PC-3 (cell line): Measurements from ENCODE around the gene GSK3B. TPM values are rescaled to one million over a fixed set of nuclear protein-coding genes. Genes with fewer than 3 reads are reported as not detected.

Experiments
- ATAC-seq: fragments of 200-7000 bp; cut with Tn5 transposase; 2 replicates; pipeline ENCODE4 v1.9.1; 2020; ENCODE audit warnings: mild to moderate bottlenecking, moderate library complexity
- BruUV-seq: library from RNA; stranded (reverse); fragments of 400-500 nt; replicated peaks from 2 replicates; lab custom pipeline; 2021; lab: Mats Ljungman, UMichigan
- CTCF ChIA-PET: fragments of 300-600 bp; sonication (Branson Sonifier 250); formaldehyde crosslinking; loops from one replicate; lab custom pipeline; 2022; ENCODE audit warnings: antibody characterized with exemption; lab: Charles Lee
- POLR2A ChIA-PET: fragments of 300-600 bp; sonication (Branson Sonifier 250); formaldehyde crosslinking; loops from one replicate; lab custom pipeline; 2022; ENCODE audit warnings: antibody characterized with exemption; ENCODE audit not compliant: unreplicated experiment; lab: Charles Lee
- DNase-seq: peaks from one replicate; pipeline ENCODE4 v3.0.0-alpha.2; 2015
- H2AFZ ChIP-seq: fragments of 300-600 bp; sonication (generic); 2 replicates; pipeline ENCODE4 v1.6.0; 2016; ENCODE audit warnings: antibody characterized with exemption, low read length
- H3F3A ChIP-seq: fragments of 300-600 bp; sonication (generic); one replicate; pipeline ENCODE4 v1.6.0; 2017; ENCODE audit warnings: antibody characterized with exemption, low read length, control low read depth, mild to moderate bottlenecking; ENCODE audit not compliant: unreplicated experiment
- H3K27ac ChIP-seq: fragments of 300-600 bp; sonication (generic); 2 replicates; pipeline ENCODE4 v1.5.1; 2016; ENCODE audit warnings: mild to moderate bottlenecking, low read length
- H3K27me3 ChIP-seq: fragments of 300-600 bp; sonication (generic); 2 replicates; pipeline ENCODE4 v1.6.1; 2016; ENCODE audit warnings: low read length, mixed read lengths
- H3K36me3 ChIP-seq: fragments of 300-600 bp; sonication (generic); 2 replicates; pipeline ENCODE4 v1.6.1; 2016; ENCODE audit warnings: low read depth, mixed run types, low read length, mixed read lengths
- H3K4me1 ChIP-seq: fragments of 300-600 bp; sonication (generic); 2 replicates; pipeline ENCODE4 v1.5.1; 2016; ENCODE audit warnings: low read length; ENCODE audit not compliant: insufficient read depth
- H3K4me2 ChIP-seq: fragments of 300-600 bp; sonication (generic); 2 replicates; pipeline ENCODE4 v1.6.0; 2016; ENCODE audit warnings: low read length
- H3K4me3 ChIP-seq: fragments of 300-600 bp; sonication (generic); 2 replicates; pipeline ENCODE4 v1.5.1; 2016; ENCODE audit warnings: mild to moderate bottlenecking, low read length, mixed read lengths
- H3K79me2 ChIP-seq: fragments of 300-600 bp; sonication (generic); 2 replicates; pipeline ENCODE4 v1.6.1; 2017; ENCODE audit warnings: low read length, mixed read lengths
- H3K9ac ChIP-seq: fragments of 300-600 bp; sonication (generic); 2 replicates; pipeline ENCODE4 v1.6.0; 2016; ENCODE audit warnings: mild to moderate bottlenecking, low read length
- H3K9me2 ChIP-seq: fragments of 300-600 bp; sonication (generic); replicated peaks from 2 replicates; pipeline ENCODE4 v1.6.1; 2016; ENCODE audit warnings: mixed run types, low read length, mixed read lengths
- H3K9me3 ChIP-seq: fragments of 300-600 bp; sonication (generic); 2 replicates; pipeline ENCODE4 v1.6.1; 2016; ENCODE audit warnings: low read length, mixed read lengths
- H4K20me1 ChIP-seq: fragments of 300-600 bp; sonication (generic); 2 replicates; pipeline ENCODE4 v1.6.1; 2016; ENCODE audit warnings: low read length, mixed read lengths
- CTCF ChIP-seq: fragments of 300-600 bp; sonication (generic); conservative IDR thresholded peaks from 2 replicates; pipeline ENCODE4 v1.5.1; 2017; ENCODE audit warnings: antibody characterized with exemption, low read depth, mild to moderate bottlenecking, low read length
- EZH2 ChIP-seq: fragments of 300-600 bp; sonication (generic); IDR thresholded peaks from one replicate; pipeline ENCODE4 v1.6.1; 2017; ENCODE audit warnings: antibody characterized with exemption, mild to moderate bottlenecking, low read length; ENCODE audit not compliant: unreplicated experiment
- EZH2phosphoT487 ChIP-seq: fragments of 300-600 bp; sonication (generic); IDR thresholded peaks from 2 replicates; pipeline ENCODE4 v1.6.1; 2018; ENCODE audit warnings: mild to moderate bottlenecking, antibody characterized with exemption, low read length, borderline replicate concordance
- intact Hi-C: fragments of 100-400 bp; cut with micrococcal nuclease; formaldehyde crosslinking; loops from 2 replicates; pipeline ENCODE4 v1.9.0; 2023
- total RNA-seq: library from RNA; depleted of rRNA; stranded (reverse); fragments of >200 nt; gene quantifications from 2 replicates; pipeline ENCODE4 v1.2.3, GENCODE V29; 2014

The GSK3B gene
- total RNA-seq, 1 experiment from 2014 or later: 55.8 TPM

GRCh38 chr3:119873646-119874045, 220.6 kb downstream of the GSK3B start:
- POLR2A ChIA-PET: no interaction called here
- BruUV-seq: no TSS peak

GRCh38 chr3:119872773-119873172, 221.5 kb downstream of the GSK3B start:
- Histone ChIP-seq H3K9me3 (no peaks in the 10 kb centered on the region), H4K20me1 (0 out of 2 replicates have a peak, but pooled peaks cover 4% of the 10 kb centered on the region), H3K4me3 (no peak overlapping the region), H3K27ac (no peak overlapping the region), H3K4me2 (no peak overlapping the region), H3K9ac (no peak overlapping the region), H2AFZ (no peak overlapping the region), H3K4me1 (no peaks in the 10 kb centered on the region), H3K36me3 (peaks cover 5% of the 10 kb centered on the region; the same call in 1 of the 2 replicates), H3F3A (no peaks in the 10 kb centered on the region), H3K79me2 (no peaks in the 10 kb centered on the region), H3K9me2 (no peaks in the 10 kb centered on the region), H3K27me3 (no peaks in the 10 kb centered on the region)
- ChIA-PET CTCF (no interaction called here), POLR2A (no interaction called here)
- intact Hi-C loops: no loop called here
- BruUV-seq: no TSS peak
- DNase-seq (no peak), ATAC-seq (no peak)
- TF ChIP-seq EZH2 (no peak), EZH2phosphoT487 (no peak), CTCF (no peak)

More at GRCh38 chr3:119873646-119874045, 220.6 kb downstream of the GSK3B start:
- H3K79me2 ChIP-seq: no peaks in the 10 kb centered on the region
- peaks cover 5% of the 10 kb centered on the region; the same call in 1 of the 2 replicates for H3K36me3 ChIP-seq
- no peak overlapping the region for H3K4me2 ChIP-seq
- no peak overlapping the region for H3K4me3 ChIP-seq
- ATAC-seq: no peak
- H3K9me3 ChIP-seq: no peaks in the 10 kb centered on the region
- H4K20me1 ChIP-seq: no peaks in the 10 kb centered on the region
- H3K9ac ChIP-seq: no peak overlapping the region
- no peak for DNase-seq
- no peaks in the 10 kb centered on the region for H3K4me1 ChIP-seq
- H3K27me3 ChIP-seq: no peaks in the 10 kb centered on the region
- no peak for TF ChIP-seq EZH2phosphoT487
- no peak for TF ChIP-seq CTCF
- no peak for TF ChIP-seq EZH2
- intact Hi-C loops: no loop called here
- no peaks in the 10 kb centered on the region for H3K9me2 ChIP-seq
- no peak overlapping the region for H3K27ac ChIP-seq
- CTCF ChIA-PET: no interaction called here
- no peaks in the 10 kb centered on the region for H3F3A ChIP-seq
- no peak overlapping the region for H2AFZ ChIP-seq

GRCh38 chr3:119871571-119871970, 222.7 kb downstream of the GSK3B start:
- TF ChIP-seq EZH2: no peak
- TF ChIP-seq EZH2phosphoT487: no peak
- no peak for TF ChIP-seq CTCF
- no peak overlapping the region for H3K27ac ChIP-seq
- no peaks in the 10 kb centered on the region for H3K9me2 ChIP-seq
- H3K36me3 ChIP-seq: peaks cover 5% of the 10 kb centered on the region; the same call in 1 of the 2 replicates
- ChIA-PET CTCF (no interaction called here), POLR2A (no interaction called here)
- DNase-seq (no peak), ATAC-seq (no peak)
- no peaks in the 10 kb centered on the region for H3F3A ChIP-seq
- no TSS peak for BruUV-seq
- H3K9me3 ChIP-seq: no peaks in the 10 kb centered on the region
- H2AFZ ChIP-seq: no peak overlapping the region
- H4K20me1 ChIP-seq: 0 out of 2 replicates have a peak, but pooled peaks cover 4% of the 10 kb centered on the region
- H3K4me3 ChIP-seq: no peak overlapping the region
- no peak overlapping the region for H3K4me2 ChIP-seq
- H3K79me2 ChIP-seq: no peaks in the 10 kb centered on the region
- H3K4me1 ChIP-seq: no peaks in the 10 kb centered on the region
- H3K27me3 ChIP-seq: no peaks in the 10 kb centered on the region
- intact Hi-C loops: no loop called here
- H3K9ac ChIP-seq: no peak overlapping the region
